ENCODE data around the gene ENTPD8. TPM values are rescaled to one million over a fixed set of nuclear protein-coding genes. Genes with fewer than 3 reads are reported as not detected.
"Not testable (repeated sequence)": the region's sequence is repeated elsewhere in the genome, so short reads cannot be mapped to it uniquely, and the experiment has no call there.

ENTPD8 gene
- total and polyA plus RNA-seq, 2 of the 4 experiments (the other 2 are of a cell fraction): 0.07 TPM; not detected in 1

GRCh38 chr9:137410236-137410890, 30.8 kb downstream of the ENTPD8 start:
- CTCF ChIA-PET; H4K5ac ChIP-seq (ENCODE audit: low read depth, low read length); H3K4me2 ChIP-seq (ENCODE audit: low read depth, low read length); H2AK9ac ChIP-seq (replicated peaks; ENCODE audit: low read depth, low read length, poor library complexity); H3K27ac ChIP-seq (ENCODE audit: insufficient read depth, low read length); H3K9ac ChIP-seq (ENCODE audit: low read depth, low read length); in situ Hi-C loops (cut with MboI; ENCODE audit: low sequenced_read_pairs); H3K27me3 ChIP-seq (ENCODE audit: control insufficient read depth, insufficient read depth, low read length); H3K18ac ChIP-seq (ENCODE audit: low read depth, low read length); H3K36me3 ChIP-seq (ENCODE audit: control insufficient read depth, insufficient read depth, low read length); ATAC-seq (ENCODE audit: low read depth); DNase-seq; H3K4ac ChIP-seq (ENCODE audit: low read depth, low read length); intact Hi-C loops (cut with micrococcal nuclease); H3K9me1 ChIP-seq (ENCODE audit: insufficient read depth, low read length); H4K20me1 ChIP-seq (ENCODE audit: insufficient read depth, low read length); H2BK15ac ChIP-seq (ENCODE audit: low read depth, low read length); H2BK120ac ChIP-seq (ENCODE audit: low read depth, low read length); dilution Hi-C loops (cut with HindIII; ENCODE audit: low sequenced_read_pairs, unreplicated experiment); H3K9me3 ChIP-seq (ENCODE audit: control insufficient read depth, insufficient read depth, low read length); POLR2A ChIA-PET (ENCODE audit: unreplicated experiment); H3K4me3 ChIP-seq (ENCODE audit: insufficient read depth, low read depth, low read length); H3K23ac ChIP-seq (ENCODE audit: low read depth, low read length); H2AFZ ChIP-seq (replicated peaks; ENCODE audit: low read length, poor library complexity); H4K8ac ChIP-seq (ENCODE audit: low read depth in 2 of 2, low read length in 2 of 2); H3K14ac ChIP-seq (replicated peaks; ENCODE audit: low read depth, low read length); BruUV-seq (replicated peaks); H3K56ac ChIP-seq (ENCODE audit: extremely low read depth, insufficient read depth, low read length): not testable (repeated sequence)
- H2AK5ac ChIP-seq (ENCODE audit: low read depth, low read length): peak overlapping the region; percentile 68; the same call in 1 of the 2 replicates
- peaks cover 11 to 35% of the 10 kb centered on the region in 2 experiments for H3K79me1 ChIP-seq (ENCODE audit: low read depth in 1 of 2, low read length in 2 of 2)
- 78% methylated on average over 6 of the region's 18 CpGs; no CpG with 5 or more reads in 1 of the 2 experiments for WGBS, 2 experiments (ENCODE audit: extremely low coverage in 2 of 2, insufficient read length in 1 of 2)
- H2BK5ac ChIP-seq (ENCODE audit: low read depth, low read length, poor library complexity, severe bottlenecking): peak overlapping the region; percentile 29
- peak overlapping the region; percentile 41; the same call in 1 of the 2 replicates for H4K91ac ChIP-seq (ENCODE audit: insufficient read depth, low read depth, low read length)
- 0 out of 2 replicates have a peak overlapping the region, but pooled peaks have one; percentile 60 for H2BK20ac ChIP-seq (ENCODE audit: low read depth, low read length)
- H3K4me1 ChIP-seq (ENCODE audit: control insufficient read depth, insufficient read depth, low read length): peaks cover 29% of the 10 kb centered on the region

Measured in IMR-90 (cell line).